Islet of Langerhans (tissue), 1 donor: ENCODE data around the gene SDK1.
"Not testable (repeated sequence)": the region's sequence is repeated elsewhere in the genome, so short reads cannot be mapped to it uniquely, and the experiment has no call there.

Experiments
- FAIRE-seq: peaks from one replicate; lab custom pipeline; 2011; peaks lifted over from hg19 to GRCh38; lab: Jason Lieb, UNC

The SDK1 gene

GRCh38 chr7:4261601-4261960 lies 960.5 kb downstream of the SDK1 start:
- no peak for FAIRE-seq

GRCh38 chr7:4264206-4264605 lies 963.2 kb downstream of the SDK1 start:
- not testable (repeated sequence) for FAIRE-seq

- no peak for FAIRE-seq
Measured at GRCh38 chr7:4265066-4265465, 964.0 kb downstream of the SDK1 start.

GRCh38 chr7:4265676-4266075 lies 964.6 kb downstream of the SDK1 start:
- no peak for FAIRE-seq

GRCh38 chr7:4266270-4267040 lies 965.4 kb downstream of the SDK1 start:
- no peak for FAIRE-seq

GRCh38 chr7:4267341-4268039 lies 966.4 kb downstream of the SDK1 start:
- FAIRE-seq = no peak

GRCh38 chr7:4268040-4268965 lies 967.3 kb downstream of the SDK1 start:
- no peak for FAIRE-seq

GRCh38 chr7:4269086-4269485 lies 968.0 kb downstream of the SDK1 start:
- FAIRE-seq = no peak

GRCh38 chr7:4269746-4270145 lies 968.7 kb downstream of the SDK1 start:
- FAIRE-seq = no peak

GRCh38 chr7:4270268-4270667 lies 969.2 kb downstream of the SDK1 start:
- FAIRE-seq = no peak

GRCh38 chr7:4270941-4271715 lies 970.1 kb downstream of the SDK1 start:
- FAIRE-seq = no peak

GRCh38 chr7:4271716-4272015 lies 970.6 kb downstream of the SDK1 start:
- FAIRE-seq = no peak

- no peak for FAIRE-seq
Measured at GRCh38 chr7:4272141-4272540, 971.1 kb downstream of the SDK1 start.

- FAIRE-seq = no peak
Measured at GRCh38 chr7:4273566-4274230, 972.6 kb downstream of the SDK1 start.

- FAIRE-seq = no peak
Measured at GRCh38 chr7:4274286-4274685, 973.2 kb downstream of the SDK1 start.

GRCh38 chr7:4277936-4278335 lies 976.9 kb downstream of the SDK1 start:
- FAIRE-seq = no peak

- FAIRE-seq = no peak
Measured at GRCh38 chr7:4279216-4279615, 978.2 kb downstream of the SDK1 start.

GRCh38 chr7:4281231-4281993 lies 980.4 kb downstream of the SDK1 start:
- FAIRE-seq = no peak

GRCh38 chr7:4282434-4283223 lies 981.6 kb downstream of the SDK1 start:
- FAIRE-seq = no peak

GRCh38 chr7:4286351-4286750 lies 985.3 kb downstream of the SDK1 start:
- FAIRE-seq = no peak
